HCT116 (cell line): ENCODE data around the gene SMIM8. TPM values are rescaled to one million over a fixed set of nuclear protein-coding genes. Genes with fewer than 3 reads are reported as not detected.

ENCODE experiments used
- ATAC-seq: fragments of 200-7000 bp; cut with Tn5 transposase; 2 replicates; pipeline ENCODE4 v1.9.1; 2020; ENCODE audit warnings: mild to moderate bottlenecking, moderate library complexity
- BruUV-seq: library from RNA; stranded (reverse); fragments of 400-500 nt; replicated peaks from 2 replicates; lab custom pipeline; 2021; lab: Mats Ljungman, UMichigan
- CTCF ChIA-PET: fragments of 300-600 bp; sonication (Branson Sonifier 250); formaldehyde crosslinking; loops from one replicate; lab custom pipeline; 2021; ENCODE audit warnings: antibody characterized with exemption; lab: Charles Lee
- POLR2A ChIA-PET: fragments of 300-600, 350-600 bp; sonication (Branson Sonifier 250); formaldehyde crosslinking; loops from one replicate; lab custom pipeline; 2021; ENCODE audit warnings: antibody characterized with exemption; lab: Charles Lee
- RAD21 ChIA-PET, 2 experiments: fragments of 300-600 bp; sonication (Branson Sonifier 250); formaldehyde crosslinking; loops; one replicate each; lab custom pipeline; 2023; ENCODE audit warnings: low total read pairs in 2 of 2; ENCODE audit not compliant: uncharacterized antibody in 2 of 2, unreplicated experiment in 2 of 2, low non-redundant PET in 1 of 2; lab: Charles Lee
- DNase-seq: peaks from one replicate; pipeline ENCODE4 v3.0.0-alpha.2; 2010; ENCODE audit warnings: low read depth, low spot score
- H2AFZ ChIP-seq: fragments of 200-600 bp; shearing (Covaris generic), sonication (generic); 2 replicates; pipeline ENCODE4 v1.6.1; 2017; ENCODE audit warnings: low read depth, mixed run types, mixed read lengths, antibody characterized with exemption, low read length; ENCODE audit not compliant: poor library complexity, severe bottlenecking
- H3K27ac ChIP-seq: 2 replicates; pipeline ENCODE4 v1.5.1; 2012; ENCODE audit warnings: low read depth, low read length
- H3K27me3 ChIP-seq: fragments of 200-600 bp; sonication (generic); 2 replicates; pipeline ENCODE4 v1.6.1; 2016; ENCODE audit warnings: mixed run types, low read length, mixed read lengths; ENCODE audit not compliant: insufficient read depth
- H3K36me3 ChIP-seq, 2 experiments: fragments of 200-500 bp in 1 of 2; fragments of 200-600 bp in 1 of 2; sonication (Bioruptor generic) in 1 of 2; sonication (generic) in 1 of 2; 2 replicates each; pipeline versions ENCODE4 v1.5.1 to v1.6.1; 2014 to 2016; ENCODE audit warnings: low read length in 2 of 2, inconsistent platforms in 1 of 2, mixed read lengths in 1 of 2, mixed run types in 1 of 2; ENCODE audit not compliant: insufficient read depth in 2 of 2, control insufficient read depth in 1 of 2
- H3K4me1 ChIP-seq, 2 experiments: fragments of 200-600 bp in 1 of 2; sonication (generic) in 1 of 2; 2 replicates each; pipeline versions ENCODE4 v1.5.1 to v1.6.1; 2012 to 2017; ENCODE audit warnings: low read length in 2 of 2, inconsistent platforms in 1 of 2, mild to moderate bottlenecking in 1 of 2, mixed read lengths in 1 of 2, mixed run types in 1 of 2, moderate library complexity in 1 of 2; ENCODE audit not compliant: insufficient read depth in 2 of 2, control insufficient read depth in 1 of 2
- H3K4me2 ChIP-seq: fragments of 200-600 bp; sonication (generic); 2 replicates; pipeline ENCODE4 v1.6.1; 2017; ENCODE audit warnings: mixed run types, low read length, mixed read lengths
- H3K4me3 ChIP-seq, 2 experiments: fragments of 200-600 bp in 1 of 2; sonication (generic) in 1 of 2; replicated peaks in 1 of 2; 2 replicates each; pipeline ENCODE4 v1.5.1; 2011 to 2016; ENCODE audit warnings: low read length in 2 of 2, control low read depth in 1 of 2, low read depth in 1 of 2, mild to moderate bottlenecking in 1 of 2, mixed read lengths in 1 of 2, mixed run types in 1 of 2
- H3K79me2 ChIP-seq: fragments of 200-600 bp; sonication (generic); 2 replicates; pipeline ENCODE4 v1.6.1; 2017; ENCODE audit warnings: mild to moderate bottlenecking, mixed run types, low read length, moderate library complexity, mixed read lengths; ENCODE audit not compliant: insufficient read depth
- H3K9ac ChIP-seq: fragments of 200-600 bp; sonication (generic); 2 replicates; pipeline ENCODE4 v1.6.1; 2016; ENCODE audit warnings: low read length, mixed read lengths
- H3K9me2 ChIP-seq: fragments of 200-600 bp; sonication (generic), shearing (Covaris generic); 2 replicates; pipeline ENCODE4 v1.6.1; 2017; ENCODE audit warnings: mixed run types, mild to moderate bottlenecking, moderate library complexity; ENCODE audit not compliant: insufficient read depth
- H3K9me3 ChIP-seq, 2 experiments: fragments of 200-500 bp in 1 of 2; fragments of 200-600 bp in 1 of 2; sonication (Bioruptor generic) in 1 of 2; sonication (generic) in 1 of 2; 2 replicates each; pipeline ENCODE4 v1.6.1; 2014 to 2017; ENCODE audit warnings: low read length in 2 of 2, mixed read lengths in 2 of 2, inconsistent platforms in 1 of 2, low read depth in 1 of 2, mild to moderate bottlenecking in 1 of 2, mixed run types in 1 of 2, moderate library complexity in 1 of 2; ENCODE audit not compliant: control insufficient read depth in 1 of 2, insufficient read depth in 1 of 2
- H4K20me1 ChIP-seq: fragments of 200-600 bp; sonication (generic), shearing (Covaris generic); 2 replicates; pipeline ENCODE4 v1.6.1; 2017; ENCODE audit warnings: mixed run types, mild to moderate bottlenecking, moderate library complexity; ENCODE audit not compliant: insufficient read depth
- CEBPB ChIP-seq: IDR thresholded peaks from 2 replicates; pipeline ENCODE4 v1.6.1; 2012; ENCODE audit warnings: low read depth
- EGR1 ChIP-seq: IDR thresholded peaks from 2 replicates; pipeline ENCODE4 v1.6.1; 2012; ENCODE audit warnings: low read depth
- ELF1 ChIP-seq: IDR thresholded peaks from 2 replicates; pipeline ENCODE4 v1.6.1; 2012; ENCODE audit warnings: low read depth, borderline replicate concordance
- EZH2 ChIP-seq: fragments of 200-600 bp; sonication (generic); IDR thresholded peaks from 2 replicates; pipeline ENCODE4 v1.6.1; 2017; ENCODE audit warnings: antibody characterized with exemption, mixed run types
- EZH2phosphoT487 ChIP-seq: fragments of 200-600 bp; IDR thresholded peaks from 2 replicates; pipeline ENCODE4 v1.6.1; 2018; ENCODE audit warnings: antibody characterized with exemption, borderline replicate concordance
- FOSL1 ChIP-seq: IDR thresholded peaks from 2 replicates; pipeline ENCODE4 v1.6.1; 2012; ENCODE audit warnings: low read depth
- JUND ChIP-seq: IDR thresholded peaks from 2 replicates; pipeline ENCODE4 v1.6.1; 2012
- POLR2A ChIP-seq: IDR thresholded peaks from 2 replicates; pipeline ENCODE4 v1.7.0; 2011; ENCODE audit warnings: borderline replicate concordance; ENCODE audit not compliant: insufficient read depth, insufficient read length; ENCODE audit errors: extremely low read depth
- POLR2AphosphoS5 ChIP-seq: IDR thresholded peaks from 2 replicates; pipeline ENCODE4 v1.6.1; 2011; ENCODE audit warnings: mild to moderate bottlenecking, low read depth, low read length, moderate library complexity
- RAD21 ChIP-seq: IDR thresholded peaks from 2 replicates; pipeline ENCODE4 v1.6.1; 2012; ENCODE audit warnings: low read depth, mild to moderate bottlenecking
- SRF ChIP-seq: IDR thresholded peaks from 2 replicates; pipeline ENCODE4 v1.6.1; 2012; ENCODE audit warnings: low read depth
- TCF7L2 ChIP-seq: IDR thresholded peaks from 2 replicates; pipeline ENCODE4 v1.7.0; 2011; ENCODE audit warnings: borderline replicate concordance, inconsistent platforms; ENCODE audit not compliant: insufficient read depth, insufficient read length; ENCODE audit errors: extremely low read depth
- ZFX ChIP-seq: fragments of 450-650 bp; IDR thresholded peaks from 2 replicates; pipeline ENCODE4 v1.6.1; 2017
- ZNF274 ChIP-seq: fragments of 200-500 bp; sonication (Bioruptor generic); IDR thresholded peaks from 2 replicates; pipeline ENCODE4 v1.6.1; 2014; ENCODE audit warnings: mild to moderate bottlenecking, low read depth, low read length, inconsistent platforms
- intact Hi-C: fragments of 100-400 bp; cut with micrococcal nuclease; formaldehyde crosslinking; loops from 2 replicates; pipeline ENCODE4 v1.10.0; 2022
- total RNA-seq: library from RNA; stranded (reverse); gene quantifications from one replicate; pipeline ENCODE4 v1.2.1, GENCODE V29; 2021; ENCODE audit not compliant: unreplicated experiment
- TF ChIP-seq, protein P1 (sequence below): IDR thresholded peaks from 2 replicates; pipeline ENCODE4 v1.6.1; 2011; ENCODE audit warnings: mild to moderate bottlenecking, low read length, moderate library complexity; ENCODE audit not compliant: insufficient replicate concordance; ENCODE audit errors: extremely low read depth
- TF ChIP-seq, protein P2 (sequence below): IDR thresholded peaks from 2 replicates; pipeline ENCODE4 v1.6.1; 2012
- TF ChIP-seq, protein P3 (sequence below), 3 experiments: fragments of 200-600 bp in 1 of 3; sonication (generic) in 1 of 3; IDR thresholded peaks in 2 of 3; conservative IDR thresholded peaks in 1 of 3; 2 replicates each; pipeline ENCODE4 v1.5.1; 2012 to 2017; ENCODE audit warnings: low read depth in 2 of 3, low read length in 2 of 3, antibody characterized with exemption in 1 of 3, borderline replicate concordance in 1 of 3, control low read depth in 1 of 3, mild to moderate bottlenecking in 1 of 3, mixed read lengths in 1 of 3, mixed run types in 1 of 3, moderate library complexity in 1 of 3; ENCODE audit not compliant: insufficient read depth in 1 of 3
- TF ChIP-seq, protein P4 (sequence below): IDR thresholded peaks from 2 replicates; pipeline ENCODE4 v1.6.1; 2012; ENCODE audit warnings: low read depth
- TF ChIP-seq, protein P5 (sequence below): IDR thresholded peaks from 2 replicates; pipeline ENCODE4 v1.6.1; 2012

The SMIM8 gene
- total RNA-seq, 1 experiment from 2014 or later = 8.0 TPM

DNA sequence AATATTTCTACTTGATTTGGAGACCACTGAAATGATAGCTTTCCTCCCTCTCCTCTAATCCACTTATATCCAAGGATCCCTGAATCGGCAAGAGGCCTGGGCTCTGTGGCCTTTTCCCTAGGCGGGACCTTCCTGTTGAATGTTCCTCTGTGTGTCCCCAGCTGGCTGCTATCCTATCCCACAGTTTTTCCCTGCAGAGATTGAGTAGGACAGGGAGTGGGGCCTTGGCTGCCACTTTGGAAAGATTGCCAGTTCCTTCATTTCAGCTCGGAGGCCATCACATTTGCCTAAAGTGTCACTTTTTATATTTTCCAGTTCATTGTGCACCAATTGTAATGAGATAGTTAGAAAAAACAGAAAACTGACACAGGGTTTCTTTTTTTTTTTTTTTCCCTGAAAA lies 38.9 kb upstream of the SMIM8 start:
- H3K9me2 ChIP-seq = no peaks in the 10 kb centered on the region
- no peaks in the 10 kb centered on the region for H3K27me3 ChIP-seq
- ChIA-PET CTCF (no interaction called here), RAD21 (no interaction called here), POLR2A (no interaction called here)
- H3K9me3 ChIP-seq = no peaks in the 10 kb centered on the region
- intact Hi-C loops = no loop called here
- no peaks in the 10 kb centered on the region for H4K20me1 ChIP-seq
- no peak overlapping the region for H3K27ac ChIP-seq
- no peak for DNase-seq
- TF ChIP-seq, protein P1, sequence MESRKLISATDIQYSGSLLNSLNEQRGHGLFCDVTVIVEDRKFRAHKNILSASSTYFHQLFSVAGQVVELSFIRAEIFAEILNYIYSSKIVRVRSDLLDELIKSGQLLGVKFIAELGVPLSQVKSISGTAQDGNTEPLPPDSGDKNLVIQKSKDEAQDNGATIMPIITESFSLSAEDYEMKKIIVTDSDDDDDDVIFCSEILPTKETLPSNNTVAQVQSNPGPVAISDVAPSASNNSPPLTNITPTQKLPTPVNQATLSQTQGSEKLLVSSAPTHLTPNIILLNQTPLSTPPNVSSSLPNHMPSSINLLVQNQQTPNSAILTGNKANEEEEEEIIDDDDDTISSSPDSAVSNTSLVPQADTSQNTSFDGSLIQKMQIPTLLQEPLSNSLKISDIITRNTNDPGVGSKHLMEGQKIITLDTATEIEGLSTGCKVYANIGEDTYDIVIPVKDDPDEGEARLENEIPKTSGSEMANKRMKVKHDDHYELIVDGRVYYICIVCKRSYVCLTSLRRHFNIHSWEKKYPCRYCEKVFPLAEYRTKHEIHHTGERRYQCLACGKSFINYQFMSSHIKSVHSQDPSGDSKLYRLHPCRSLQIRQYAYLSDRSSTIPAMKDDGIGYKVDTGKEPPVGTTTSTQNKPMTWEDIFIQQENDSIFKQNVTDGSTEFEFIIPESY = no peak
- TF ChIP-seq EZH2 (no peak), ZFX (no peak), EZH2phosphoT487 (no peak), TCF7L2 (no peak), CEBPB (no peak), POLR2AphosphoS5 (no peak), EGR1 (no peak), RAD21 (no peak), SRF (no peak), ELF1 (no peak), POLR2A (no peak), JUND (no peak), ZNF274 (no peak), FOSL1 (no peak)
- TF ChIP-seq, protein P2, sequence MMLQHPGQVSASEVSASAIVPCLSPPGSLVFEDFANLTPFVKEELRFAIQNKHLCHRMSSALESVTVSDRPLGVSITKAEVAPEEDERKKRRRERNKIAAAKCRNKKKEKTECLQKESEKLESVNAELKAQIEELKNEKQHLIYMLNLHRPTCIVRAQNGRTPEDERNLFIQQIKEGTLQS = no peak
- TF ChIP-seq, protein P3, sequence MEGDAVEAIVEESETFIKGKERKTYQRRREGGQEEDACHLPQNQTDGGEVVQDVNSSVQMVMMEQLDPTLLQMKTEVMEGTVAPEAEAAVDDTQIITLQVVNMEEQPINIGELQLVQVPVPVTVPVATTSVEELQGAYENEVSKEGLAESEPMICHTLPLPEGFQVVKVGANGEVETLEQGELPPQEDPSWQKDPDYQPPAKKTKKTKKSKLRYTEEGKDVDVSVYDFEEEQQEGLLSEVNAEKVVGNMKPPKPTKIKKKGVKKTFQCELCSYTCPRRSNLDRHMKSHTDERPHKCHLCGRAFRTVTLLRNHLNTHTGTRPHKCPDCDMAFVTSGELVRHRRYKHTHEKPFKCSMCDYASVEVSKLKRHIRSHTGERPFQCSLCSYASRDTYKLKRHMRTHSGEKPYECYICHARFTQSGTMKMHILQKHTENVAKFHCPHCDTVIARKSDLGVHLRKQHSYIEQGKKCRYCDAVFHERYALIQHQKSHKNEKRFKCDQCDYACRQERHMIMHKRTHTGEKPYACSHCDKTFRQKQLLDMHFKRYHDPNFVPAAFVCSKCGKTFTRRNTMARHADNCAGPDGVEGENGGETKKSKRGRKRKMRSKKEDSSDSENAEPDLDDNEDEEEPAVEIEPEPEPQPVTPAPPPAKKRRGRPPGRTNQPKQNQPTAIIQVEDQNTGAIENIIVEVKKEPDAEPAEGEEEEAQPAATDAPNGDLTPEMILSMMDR (IDR thresholded peaks at IDR 0.05 in 2 of 3, conservative IDR thresholded peaks at IDR 0.05 in 1 of 3; ENCODE audit: borderline replicate concordance in 1 of 3, insufficient read depth in 1 of 3, low read depth in 2 of 3, low read length in 2 of 3) = no peak
- TF ChIP-seq, protein P4, sequence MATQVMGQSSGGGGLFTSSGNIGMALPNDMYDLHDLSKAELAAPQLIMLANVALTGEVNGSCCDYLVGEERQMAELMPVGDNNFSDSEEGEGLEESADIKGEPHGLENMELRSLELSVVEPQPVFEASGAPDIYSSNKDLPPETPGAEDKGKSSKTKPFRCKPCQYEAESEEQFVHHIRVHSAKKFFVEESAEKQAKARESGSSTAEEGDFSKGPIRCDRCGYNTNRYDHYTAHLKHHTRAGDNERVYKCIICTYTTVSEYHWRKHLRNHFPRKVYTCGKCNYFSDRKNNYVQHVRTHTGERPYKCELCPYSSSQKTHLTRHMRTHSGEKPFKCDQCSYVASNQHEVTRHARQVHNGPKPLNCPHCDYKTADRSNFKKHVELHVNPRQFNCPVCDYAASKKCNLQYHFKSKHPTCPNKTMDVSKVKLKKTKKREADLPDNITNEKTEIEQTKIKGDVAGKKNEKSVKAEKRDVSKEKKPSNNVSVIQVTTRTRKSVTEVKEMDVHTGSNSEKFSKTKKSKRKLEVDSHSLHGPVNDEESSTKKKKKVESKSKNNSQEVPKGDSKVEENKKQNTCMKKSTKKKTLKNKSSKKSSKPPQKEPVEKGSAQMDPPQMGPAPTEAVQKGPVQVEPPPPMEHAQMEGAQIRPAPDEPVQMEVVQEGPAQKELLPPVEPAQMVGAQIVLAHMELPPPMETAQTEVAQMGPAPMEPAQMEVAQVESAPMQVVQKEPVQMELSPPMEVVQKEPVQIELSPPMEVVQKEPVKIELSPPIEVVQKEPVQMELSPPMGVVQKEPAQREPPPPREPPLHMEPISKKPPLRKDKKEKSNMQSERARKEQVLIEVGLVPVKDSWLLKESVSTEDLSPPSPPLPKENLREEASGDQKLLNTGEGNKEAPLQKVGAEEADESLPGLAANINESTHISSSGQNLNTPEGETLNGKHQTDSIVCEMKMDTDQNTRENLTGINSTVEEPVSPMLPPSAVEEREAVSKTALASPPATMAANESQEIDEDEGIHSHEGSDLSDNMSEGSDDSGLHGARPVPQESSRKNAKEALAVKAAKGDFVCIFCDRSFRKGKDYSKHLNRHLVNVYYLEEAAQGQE = no peak
- TF ChIP-seq, protein P5, sequence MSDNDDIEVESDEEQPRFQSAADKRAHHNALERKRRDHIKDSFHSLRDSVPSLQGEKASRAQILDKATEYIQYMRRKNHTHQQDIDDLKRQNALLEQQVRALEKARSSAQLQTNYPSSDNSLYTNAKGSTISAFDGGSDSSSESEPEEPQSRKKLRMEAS = no peak
- no peaks in the 10 kb centered on the region for H3K79me2 ChIP-seq
- H3K36me3 ChIP-seq = no peaks in the 10 kb centered on the region
- no peak overlapping the region for H3K4me3 ChIP-seq
- H2AFZ ChIP-seq = no peak overlapping the region
- ATAC-seq = no peak
- no peak overlapping the region for H3K4me2 ChIP-seq
- H3K9ac ChIP-seq = no peak overlapping the region
- BruUV-seq = no TSS peak
- H3K4me1 ChIP-seq = no peaks in the 10 kb centered on the region
